Lower leg skin (tissue), 3 donors: ENCODE data around the gene MYO3B.

Experiments used
- CTCF ChIP-seq, 3 donors: fragments of 450-650 bp; IDR thresholded peaks; one replicate each; pipeline ENCODE4 v1.5.1; 2016; ENCODE audit warnings: antibody characterized with exemption in 3 of 3, mild to moderate bottlenecking in 3 of 3, moderate library complexity in 2 of 3
- POLR2A ChIP-seq, 2 donors: fragments of 450-650 bp; IDR thresholded peaks; one replicate each; pipeline ENCODE4 v1.6.1; 2016 to 2017; ENCODE audit warnings: antibody characterized with exemption in 2 of 2, mild to moderate bottlenecking in 1 of 2, moderate library complexity in 1 of 2

GRCh38 chr2:170159060-170159459 lies 18.9 kb upstream of the MYO3B start:
- TF ChIP-seq CTCF (IDR thresholded peaks at IDR 0.05) (no peak), POLR2A (IDR thresholded peaks at IDR 0.05) (no peak)
